ENCODE measurements around the gene MICALL1.

- TF ChIP-seq POLR2A (IDR thresholded peaks at IDR 0.05; ENCODE audit: low read length) (no peak), GATA1 (IDR thresholded peaks at IDR 0.05; ENCODE audit: low read depth, low read length) (no peak)
Measured at GRCh38 chr22:37981282-37982011, 75.3 kb downstream of the MICALL1 start.
